ENCODE measurements around the gene PALS2. TPM values are rescaled to one million over a fixed set of nuclear protein-coding genes. Genes with fewer than 3 reads are reported as not detected.

PALS2 gene
- total RNA-seq, 2 experiments from 2014 or later = 26.3 to 75.9 TPM

GRCh38 chr7:24540956-24541355 is 32.3 kb upstream of the PALS2 start:
- Histone ChIP-seq H3K4me1 (ENCODE audit: insufficient read depth, low read length, poor library complexity, severe bottlenecking) (no peaks in the 10 kb centered on the region), H3K4me2 (ENCODE audit: low read length) (no peak overlapping the region), H3K36me3 (ENCODE audit: insufficient read depth, low read length) (no peaks in the 10 kb centered on the region), H3K9me3 (ENCODE audit: low read length) (no peaks in the 10 kb centered on the region), H3K79me2 (ENCODE audit: insufficient read depth, low read depth, low read length) (no peaks in the 10 kb centered on the region), H3K9me2 (ENCODE audit: insufficient read depth, low read length) (no peaks in the 10 kb centered on the region), H4K20me1 (ENCODE audit: insufficient read depth, low read length) (no peaks in the 10 kb centered on the region), H3K27ac (ENCODE audit: low read depth, low read length, poor library complexity, severe bottlenecking) (no peak overlapping the region), H3K4me3 (ENCODE audit: low read depth, low read length, poor library complexity, severe bottlenecking) (no peak overlapping the region), H2AFZ (ENCODE audit: low read length) (no peak overlapping the region)
- BruUV-seq (replicated peaks) = no TSS peak
- intact Hi-C loops (cut with micrococcal nuclease; ENCODE audit: unreplicated experiment) = no loop called here
- TF ChIP-seq EZH2phosphoT487 (IDR thresholded peaks at IDR 0.05; ENCODE audit: borderline replicate concordance, low read depth, low read length) (no peak), CTCF (conservative IDR thresholded peaks at IDR 0.05; ENCODE audit: low read length) (no peak)
- no peak for DNase-seq (ENCODE audit: low spot score)
- POLR2A ChIA-PET = no interaction called here
- CTCF ChIA-PET (ENCODE audit: unreplicated experiment) = no interaction called here

GRCh38 chr7:24545215-24545614 is 28.0 kb upstream of the PALS2 start:
- POLR2A ChIA-PET = no interaction called here
- no peaks in the 10 kb centered on the region for H3K79me2 ChIP-seq (ENCODE audit: insufficient read depth, low read depth, low read length)
- no peaks in the 10 kb centered on the region for H4K20me1 ChIP-seq (ENCODE audit: insufficient read depth, low read length)
- H3K4me2 ChIP-seq (ENCODE audit: low read length) = no peak overlapping the region
- H2AFZ ChIP-seq (ENCODE audit: low read length) = no peak overlapping the region
- CTCF ChIA-PET (ENCODE audit: unreplicated experiment) = no interaction called here
- BruUV-seq (replicated peaks) = no TSS peak
- no peak overlapping the region for H3K4me3 ChIP-seq (ENCODE audit: low read depth, low read length, poor library complexity, severe bottlenecking)
- TF ChIP-seq EZH2phosphoT487 (IDR thresholded peaks at IDR 0.05; ENCODE audit: borderline replicate concordance, low read depth, low read length) (no peak), CTCF (conservative IDR thresholded peaks at IDR 0.05; ENCODE audit: low read length) (no peak)
- no peak for DNase-seq (ENCODE audit: low spot score)
- H3K4me1 ChIP-seq (ENCODE audit: insufficient read depth, low read length, poor library complexity, severe bottlenecking) = no peaks in the 10 kb centered on the region
- H3K27ac ChIP-seq (ENCODE audit: low read depth, low read length, poor library complexity, severe bottlenecking) = no peak overlapping the region
- no peaks in the 10 kb centered on the region for H3K36me3 ChIP-seq (ENCODE audit: insufficient read depth, low read length)
- intact Hi-C loops (cut with micrococcal nuclease; ENCODE audit: unreplicated experiment) = no loop called here
- H3K9me3 ChIP-seq (ENCODE audit: low read length) = no peaks in the 10 kb centered on the region
- no peaks in the 10 kb centered on the region for H3K9me2 ChIP-seq (ENCODE audit: insufficient read depth, low read length)

GRCh38 chr7:24548390-24548789 is 24.9 kb upstream of the PALS2 start:
- no TSS peak for BruUV-seq (replicated peaks)
- TF ChIP-seq EZH2phosphoT487 (IDR thresholded peaks at IDR 0.05; ENCODE audit: borderline replicate concordance, low read depth, low read length) (no peak), CTCF (conservative IDR thresholded peaks at IDR 0.05; ENCODE audit: low read length) (no peak)
- Histone ChIP-seq H4K20me1 (ENCODE audit: insufficient read depth, low read length) (no peaks in the 10 kb centered on the region), H3K36me3 (ENCODE audit: insufficient read depth, low read length) (no peaks in the 10 kb centered on the region), H3K4me2 (ENCODE audit: low read length) (no peak overlapping the region), H3K4me3 (ENCODE audit: low read depth, low read length, poor library complexity, severe bottlenecking) (no peak overlapping the region), H3K79me2 (ENCODE audit: insufficient read depth, low read depth, low read length) (no peaks in the 10 kb centered on the region), H3K9me3 (ENCODE audit: low read length) (no peaks in the 10 kb centered on the region), H3K4me1 (ENCODE audit: insufficient read depth, low read length, poor library complexity, severe bottlenecking) (no peaks in the 10 kb centered on the region), H3K27ac (ENCODE audit: low read depth, low read length, poor library complexity, severe bottlenecking) (no peak overlapping the region), H3K9me2 (ENCODE audit: insufficient read depth, low read length) (no peaks in the 10 kb centered on the region), H2AFZ (ENCODE audit: low read length) (no peak overlapping the region)
- ChIA-PET POLR2A (no interaction called here), CTCF (ENCODE audit: unreplicated experiment) (no interaction called here)
- intact Hi-C loops (cut with micrococcal nuclease; ENCODE audit: unreplicated experiment) = no loop called here
- no peak for DNase-seq (ENCODE audit: low spot score)
